Measurements from ENCODE around the gene SOCS7.
"Not testable (repeated sequence)": the region's sequence is repeated elsewhere in the genome, so short reads cannot be mapped to it uniquely, and the experiment has no call there.

The SOCS7 gene

GRCh38 chr17:38431346-38432145 is 79.9 kb downstream of the SOCS7 start:
- Histone ChIP-seq H3K36me3 (ENCODE audit: insufficient read depth, low read length) (no peaks in the 10 kb centered on the region), H2AFZ (ENCODE audit: low read depth, low read length) (no peak overlapping the region), H3K9me3 (ENCODE audit: low read length) (no peaks in the 10 kb centered on the region), H3K4me1 (ENCODE audit: insufficient read depth, low read length) (peaks cover 22% of the 10 kb centered on the region), H3K4me3 (ENCODE audit: low read length) (no peak overlapping the region), H3K27me3 (ENCODE audit: insufficient read depth, low read length) (peaks cover 5% of the 10 kb centered on the region)

GRCh38 chr17:38434178-38434665 is 82.6 kb downstream of the SOCS7 start:
- Histone ChIP-seq H3K9me3 (ENCODE audit: low read length) (no peaks in the 10 kb centered on the region), H3K4me1 (ENCODE audit: insufficient read depth, low read length) (peaks cover 4% of the 10 kb centered on the region), H3K4me3 (ENCODE audit: low read length) (no peak overlapping the region), H2AFZ (ENCODE audit: low read depth, low read length) (no peak overlapping the region), H3K36me3 (ENCODE audit: insufficient read depth, low read length) (no peaks in the 10 kb centered on the region), H3K27me3 (ENCODE audit: insufficient read depth, low read length) (no peaks in the 10 kb centered on the region)

DNA sequence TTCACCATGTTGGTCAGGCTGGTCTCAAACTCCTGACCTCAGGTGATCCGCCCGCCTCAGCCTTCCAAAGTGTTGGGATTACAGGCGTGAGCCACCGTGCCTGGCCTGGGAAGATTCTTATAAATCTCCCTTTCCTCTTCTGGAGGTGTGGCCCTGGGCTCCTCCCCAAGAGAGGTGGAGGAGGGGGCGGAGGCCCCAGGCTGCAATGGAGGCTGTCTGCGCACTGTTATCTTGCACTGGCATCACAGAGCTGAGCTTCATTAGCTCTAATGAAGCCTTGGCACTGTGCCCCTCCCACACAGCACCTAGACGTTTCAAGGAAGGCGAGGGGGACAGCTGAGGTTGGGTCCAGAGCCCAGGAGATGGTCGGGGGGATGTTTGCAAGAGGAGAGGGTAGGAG is 84.2 kb downstream of the SOCS7 start:
- H2AFZ ChIP-seq (ENCODE audit: low read depth, low read length): no peak overlapping the region
- no peak overlapping the region for H3K4me3 ChIP-seq (ENCODE audit: low read length)
- H3K9me3 ChIP-seq (ENCODE audit: low read length): no peaks in the 10 kb centered on the region

GRCh38 chr17:38436386-38436785 is 84.7 kb downstream of the SOCS7 start:
- no peaks in the 10 kb centered on the region for H3K9me3 ChIP-seq (ENCODE audit: low read length)
- no peaks in the 10 kb centered on the region for H3K4me1 ChIP-seq (ENCODE audit: insufficient read depth, low read length)
- no peaks in the 10 kb centered on the region for H3K27me3 ChIP-seq (ENCODE audit: insufficient read depth, low read length)
- no peak overlapping the region for H3K4me3 ChIP-seq (ENCODE audit: low read length)
- H3K36me3 ChIP-seq (ENCODE audit: insufficient read depth, low read length): no peaks in the 10 kb centered on the region
- H2AFZ ChIP-seq (ENCODE audit: low read depth, low read length): no peak overlapping the region

More for the DNA sequence above, 84.2 kb downstream of the SOCS7 start:
- H3K36me3 ChIP-seq (ENCODE audit: insufficient read depth, low read length): no peaks in the 10 kb centered on the region
- H3K27me3 ChIP-seq (ENCODE audit: insufficient read depth, low read length): no peaks in the 10 kb centered on the region
- H3K4me1 ChIP-seq (ENCODE audit: insufficient read depth, low read length): no peaks in the 10 kb centered on the region

DNA sequence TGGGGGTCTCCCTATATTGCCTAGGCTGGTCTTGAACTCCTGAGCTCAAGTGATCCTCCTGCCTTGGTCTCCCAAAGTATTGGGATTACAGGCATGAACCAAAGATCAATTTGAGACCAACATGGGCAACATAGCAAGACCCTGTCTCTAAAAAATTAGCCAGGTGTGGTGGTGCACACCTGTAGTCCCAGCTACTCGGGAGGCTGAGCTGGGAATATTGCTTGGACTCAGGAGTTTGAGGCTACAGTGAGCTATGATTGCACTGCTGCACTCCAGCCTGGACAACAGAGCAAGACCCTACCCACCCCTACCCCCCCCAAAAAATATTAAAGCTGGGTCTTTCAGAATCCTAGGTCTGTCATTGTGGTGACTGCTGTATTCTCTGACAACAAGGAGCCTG is 85.7 kb downstream of the SOCS7 start:
- H3K27me3 ChIP-seq (ENCODE audit: insufficient read depth, low read length); H2AFZ ChIP-seq (ENCODE audit: low read depth, low read length); H3K9me3 ChIP-seq (ENCODE audit: low read length); H3K36me3 ChIP-seq (ENCODE audit: insufficient read depth, low read length); H3K4me1 ChIP-seq (ENCODE audit: insufficient read depth, low read length); H3K4me3 ChIP-seq (ENCODE audit: low read length): not testable (repeated sequence)

- Histone ChIP-seq H3K27me3 (ENCODE audit: insufficient read depth, low read length) (no peaks in the 10 kb centered on the region), H3K4me3 (ENCODE audit: low read length) (no peak overlapping the region), H3K4me1 (ENCODE audit: insufficient read depth, low read length) (peaks cover 4% of the 10 kb centered on the region), H2AFZ (ENCODE audit: low read depth, low read length) (no peak overlapping the region), H3K9me3 (ENCODE audit: low read length) (no peaks in the 10 kb centered on the region), H3K36me3 (ENCODE audit: insufficient read depth, low read length) (no peaks in the 10 kb centered on the region)
These were observed 87.8 kb downstream of the SOCS7 start for GRCh38 chr17:38439436-38439835.

DNA sequence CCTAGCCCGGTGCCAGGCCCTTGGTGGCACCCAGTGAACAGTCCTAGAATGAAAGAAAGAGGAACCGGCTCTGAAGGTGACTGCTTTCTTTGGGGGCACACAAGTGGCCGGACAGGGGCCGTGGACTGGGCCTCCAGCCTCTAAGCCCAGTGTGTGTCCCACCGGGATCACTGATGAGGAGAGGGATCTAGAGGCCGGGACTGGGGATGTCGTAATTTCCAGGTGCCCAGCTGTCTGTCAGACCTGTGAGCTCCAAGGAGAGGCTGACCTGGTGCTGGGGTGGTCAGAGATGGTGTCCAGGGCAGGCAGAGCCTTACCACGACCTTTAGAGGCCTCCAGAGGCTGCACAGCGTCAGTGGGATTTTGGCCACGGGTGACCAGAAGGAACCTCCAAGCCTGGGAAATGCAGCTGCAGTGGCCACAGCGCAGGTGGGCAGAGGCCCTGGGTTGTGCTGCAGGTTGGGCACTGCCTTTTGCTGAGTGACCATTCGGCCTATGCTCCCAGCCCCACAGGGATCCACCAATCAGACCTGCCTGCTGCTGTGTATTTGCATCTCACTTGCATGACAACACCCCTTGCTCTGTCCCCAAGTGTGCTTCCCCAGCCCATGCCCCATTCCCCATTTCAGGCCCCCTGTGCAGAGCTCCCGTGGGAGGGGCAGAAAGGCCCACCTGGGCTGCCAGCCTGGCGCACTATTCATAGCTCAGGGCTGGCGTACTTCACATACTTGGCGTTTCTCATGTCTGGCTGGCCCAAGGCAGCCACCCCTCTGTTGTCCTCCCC is 89.2 kb downstream of the SOCS7 start:
- no peak overlapping the region for H2AFZ ChIP-seq (ENCODE audit: low read depth, low read length)
- peaks cover 4% of the 10 kb centered on the region for H3K4me1 ChIP-seq (ENCODE audit: insufficient read depth, low read length)
- H3K9me3 ChIP-seq (ENCODE audit: low read length): no peaks in the 10 kb centered on the region
- H3K4me3 ChIP-seq (ENCODE audit: low read length): no peak overlapping the region
- no peaks in the 10 kb centered on the region for H3K27me3 ChIP-seq (ENCODE audit: insufficient read depth, low read length)
- H3K36me3 ChIP-seq (ENCODE audit: insufficient read depth, low read length): no peaks in the 10 kb centered on the region

- Histone ChIP-seq H3K4me1 (ENCODE audit: insufficient read depth, low read length) (peaks cover 4% of the 10 kb centered on the region), H3K4me3 (ENCODE audit: low read length) (no peak overlapping the region), H3K27me3 (ENCODE audit: insufficient read depth, low read length) (no peaks in the 10 kb centered on the region), H3K9me3 (ENCODE audit: low read length) (no peaks in the 10 kb centered on the region), H2AFZ (ENCODE audit: low read depth, low read length) (no peak overlapping the region), H3K36me3 (ENCODE audit: insufficient read depth, low read length) (no peaks in the 10 kb centered on the region)
These were observed 89.9 kb downstream of the SOCS7 start for GRCh38 chr17:38441429-38442061.

GRCh38 chr17:38442548-38442947 is 90.9 kb downstream of the SOCS7 start:
- no peaks in the 10 kb centered on the region for H3K9me3 ChIP-seq (ENCODE audit: low read length)
- H3K27me3 ChIP-seq (ENCODE audit: insufficient read depth, low read length): no peaks in the 10 kb centered on the region
- no peak overlapping the region for H3K4me3 ChIP-seq (ENCODE audit: low read length)
- H3K4me1 ChIP-seq (ENCODE audit: insufficient read depth, low read length): peaks cover 4% of the 10 kb centered on the region
- H3K36me3 ChIP-seq (ENCODE audit: insufficient read depth, low read length): no peaks in the 10 kb centered on the region
- H2AFZ ChIP-seq (ENCODE audit: low read depth, low read length): no peak overlapping the region

- no peaks in the 10 kb centered on the region for H3K27me3 ChIP-seq (ENCODE audit: insufficient read depth, low read length)
- no peak overlapping the region for H3K4me3 ChIP-seq (ENCODE audit: low read length)
- no peaks in the 10 kb centered on the region for H3K36me3 ChIP-seq (ENCODE audit: insufficient read depth, low read length)
- no peak overlapping the region for H2AFZ ChIP-seq (ENCODE audit: low read depth, low read length)
- no peaks in the 10 kb centered on the region for H3K9me3 ChIP-seq (ENCODE audit: low read length)
- peaks cover 4% of the 10 kb centered on the region for H3K4me1 ChIP-seq (ENCODE audit: insufficient read depth, low read length)
These were observed 91.8 kb downstream of the SOCS7 start for GRCh38 chr17:38443356-38444031.

GRCh38 chr17:38444151-38444550 is 92.5 kb downstream of the SOCS7 start:
- Histone ChIP-seq H3K27me3 (ENCODE audit: insufficient read depth, low read length) (no peaks in the 10 kb centered on the region), H3K4me3 (ENCODE audit: low read length) (no peak overlapping the region), H2AFZ (ENCODE audit: low read depth, low read length) (no peak overlapping the region), H3K36me3 (ENCODE audit: insufficient read depth, low read length) (no peaks in the 10 kb centered on the region), H3K9me3 (ENCODE audit: low read length) (no peaks in the 10 kb centered on the region), H3K4me1 (ENCODE audit: insufficient read depth, low read length) (peaks cover 4% of the 10 kb centered on the region)

GRCh38 chr17:38447502-38448085 is 96.0 kb downstream of the SOCS7 start:
- no peaks in the 10 kb centered on the region for H3K9me3 ChIP-seq (ENCODE audit: low read length)
- H3K27me3 ChIP-seq (ENCODE audit: insufficient read depth, low read length): no peaks in the 10 kb centered on the region
- no peak overlapping the region for H2AFZ ChIP-seq (ENCODE audit: low read depth, low read length)
- no peaks in the 10 kb centered on the region for H3K36me3 ChIP-seq (ENCODE audit: insufficient read depth, low read length)
- no peak overlapping the region for H3K4me3 ChIP-seq (ENCODE audit: low read length)
- peaks cover 21% of the 10 kb centered on the region for H3K4me1 ChIP-seq (ENCODE audit: insufficient read depth, low read length)
